ENCODE data around the gene PPP2R5A. TPM values are rescaled to one million over a fixed set of nuclear protein-coding genes. Genes with fewer than 3 reads are reported as not detected.

Gene PPP2R5A
- total RNA-seq, 2 experiments from 2014 or later: 28.0 to 36.0 TPM

DNA sequence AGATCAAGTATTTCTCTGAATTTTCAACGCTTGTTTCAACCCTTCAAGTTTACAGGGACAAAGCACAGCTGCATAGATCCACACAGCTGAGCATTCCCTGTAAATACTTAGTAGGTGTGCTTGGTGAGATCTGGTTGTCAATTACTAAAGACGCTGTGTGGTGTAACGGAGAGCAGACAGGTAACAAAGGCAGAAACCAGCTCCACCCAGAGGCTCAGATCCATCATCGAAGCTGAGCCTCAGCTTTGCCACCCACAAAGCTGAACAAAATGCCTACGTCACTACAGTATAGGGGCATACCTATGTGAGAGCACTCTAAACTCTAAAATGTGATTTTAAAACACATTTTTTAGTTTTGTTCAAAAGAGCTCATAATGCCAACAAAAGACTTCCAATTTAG is 90.8 kb downstream of the PPP2R5A start:
- no peaks in the 10 kb centered on the region for H3K4me1 ChIP-seq (ENCODE audit: insufficient read depth, low read length, poor library complexity, severe bottlenecking)
- no peaks in the 10 kb centered on the region for H3K9me2 ChIP-seq (ENCODE audit: insufficient read depth, low read length)
- ChIA-PET POLR2A (interaction anchor here (0.7 to 1.0 kb wide), 3 partner anchors 9 to 605 kb away, joined by 3 to 6 read pairs (median 3); no protein-coding TSS in a partner anchor), CTCF (ENCODE audit: unreplicated experiment) (no interaction called here)
- BruUV-seq (replicated peaks): no TSS peak
- H3K4me3 ChIP-seq (ENCODE audit: low read depth, low read length, poor library complexity, severe bottlenecking): no peak overlapping the region
- DNase-seq (ENCODE audit: low spot score): no peak
- H3K79me2 ChIP-seq (ENCODE audit: insufficient read depth, low read depth, low read length): no peaks in the 10 kb centered on the region
- H2AFZ ChIP-seq (ENCODE audit: low read length): no peak overlapping the region
- H3K27ac ChIP-seq (ENCODE audit: low read depth, low read length, poor library complexity, severe bottlenecking): no peak overlapping the region
- H3K36me3 ChIP-seq (ENCODE audit: insufficient read depth, low read length): peaks cover 94% of the 10 kb centered on the region
- no peaks in the 10 kb centered on the region for H4K20me1 ChIP-seq (ENCODE audit: insufficient read depth, low read length)
- intact Hi-C loops (cut with micrococcal nuclease; ENCODE audit: unreplicated experiment): no loop called here
- no peak overlapping the region for H3K4me2 ChIP-seq (ENCODE audit: low read length)
- peaks cover 18% of the 10 kb centered on the region; the same call in 1 of the 2 replicates for H3K9me3 ChIP-seq (ENCODE audit: low read length)
- TF ChIP-seq, protein P1, sequence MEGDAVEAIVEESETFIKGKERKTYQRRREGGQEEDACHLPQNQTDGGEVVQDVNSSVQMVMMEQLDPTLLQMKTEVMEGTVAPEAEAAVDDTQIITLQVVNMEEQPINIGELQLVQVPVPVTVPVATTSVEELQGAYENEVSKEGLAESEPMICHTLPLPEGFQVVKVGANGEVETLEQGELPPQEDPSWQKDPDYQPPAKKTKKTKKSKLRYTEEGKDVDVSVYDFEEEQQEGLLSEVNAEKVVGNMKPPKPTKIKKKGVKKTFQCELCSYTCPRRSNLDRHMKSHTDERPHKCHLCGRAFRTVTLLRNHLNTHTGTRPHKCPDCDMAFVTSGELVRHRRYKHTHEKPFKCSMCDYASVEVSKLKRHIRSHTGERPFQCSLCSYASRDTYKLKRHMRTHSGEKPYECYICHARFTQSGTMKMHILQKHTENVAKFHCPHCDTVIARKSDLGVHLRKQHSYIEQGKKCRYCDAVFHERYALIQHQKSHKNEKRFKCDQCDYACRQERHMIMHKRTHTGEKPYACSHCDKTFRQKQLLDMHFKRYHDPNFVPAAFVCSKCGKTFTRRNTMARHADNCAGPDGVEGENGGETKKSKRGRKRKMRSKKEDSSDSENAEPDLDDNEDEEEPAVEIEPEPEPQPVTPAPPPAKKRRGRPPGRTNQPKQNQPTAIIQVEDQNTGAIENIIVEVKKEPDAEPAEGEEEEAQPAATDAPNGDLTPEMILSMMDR (conservative IDR thresholded peaks at IDR 0.05; ENCODE audit: low read length): no peak
- no peak for TF ChIP-seq EZH2phosphoT487 (IDR thresholded peaks at IDR 0.05; ENCODE audit: borderline replicate concordance, low read depth, low read length)

DNA sequence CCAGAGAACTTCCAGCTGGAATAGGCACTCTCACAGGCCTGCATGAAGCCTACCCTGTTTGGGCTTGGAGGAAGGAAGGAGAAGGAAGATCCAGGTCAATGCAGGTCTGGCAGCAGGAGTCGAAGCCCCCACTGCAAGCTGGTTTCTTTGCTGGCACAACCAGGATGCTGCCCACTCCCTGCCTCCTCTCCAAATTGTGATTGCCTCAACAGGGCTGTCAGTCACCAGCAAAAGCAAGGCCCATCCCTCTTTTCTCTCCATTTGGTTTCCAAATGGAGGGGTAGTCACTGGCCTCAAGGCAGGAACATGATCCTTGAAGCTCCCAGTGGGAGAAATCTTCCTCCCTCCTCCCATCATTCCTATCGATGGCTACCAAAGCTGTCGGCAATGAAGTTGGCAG is 92.4 kb downstream of the PPP2R5A start:
- intact Hi-C loops (cut with micrococcal nuclease; ENCODE audit: unreplicated experiment): no loop called here
- no peak overlapping the region for H2AFZ ChIP-seq (ENCODE audit: low read length)
- DNase-seq (ENCODE audit: low spot score): no peak
- BruUV-seq (replicated peaks): no TSS peak
- ChIA-PET POLR2A (interaction anchor here (1.7 kb wide), 1 partner anchor 14 kb away, joined by 3 read pairs; no protein-coding TSS in a partner anchor), CTCF (ENCODE audit: unreplicated experiment) (no interaction called here)
- no peaks in the 10 kb centered on the region for H3K4me1 ChIP-seq (ENCODE audit: insufficient read depth, low read length, poor library complexity, severe bottlenecking)
- no peaks in the 10 kb centered on the region for H4K20me1 ChIP-seq (ENCODE audit: insufficient read depth, low read length)
- TF ChIP-seq, protein P1 (conservative IDR thresholded peaks at IDR 0.05; ENCODE audit: low read length): no peak
- no peak for TF ChIP-seq EZH2phosphoT487 (IDR thresholded peaks at IDR 0.05; ENCODE audit: borderline replicate concordance, low read depth, low read length)
- H3K27ac ChIP-seq (ENCODE audit: low read depth, low read length, poor library complexity, severe bottlenecking): no peak overlapping the region
- H3K36me3 ChIP-seq (ENCODE audit: insufficient read depth, low read length): peaks cover 87% of the 10 kb centered on the region
- peaks cover 10% of the 10 kb centered on the region; the same call in 1 of the 2 replicates for H3K9me3 ChIP-seq (ENCODE audit: low read length)
- no peaks in the 10 kb centered on the region for H3K9me2 ChIP-seq (ENCODE audit: insufficient read depth, low read length)
- H3K4me3 ChIP-seq (ENCODE audit: low read depth, low read length, poor library complexity, severe bottlenecking): no peak overlapping the region
- H3K4me2 ChIP-seq (ENCODE audit: low read length): no peak overlapping the region
- no peaks in the 10 kb centered on the region for H3K79me2 ChIP-seq (ENCODE audit: insufficient read depth, low read depth, low read length)

DNA sequence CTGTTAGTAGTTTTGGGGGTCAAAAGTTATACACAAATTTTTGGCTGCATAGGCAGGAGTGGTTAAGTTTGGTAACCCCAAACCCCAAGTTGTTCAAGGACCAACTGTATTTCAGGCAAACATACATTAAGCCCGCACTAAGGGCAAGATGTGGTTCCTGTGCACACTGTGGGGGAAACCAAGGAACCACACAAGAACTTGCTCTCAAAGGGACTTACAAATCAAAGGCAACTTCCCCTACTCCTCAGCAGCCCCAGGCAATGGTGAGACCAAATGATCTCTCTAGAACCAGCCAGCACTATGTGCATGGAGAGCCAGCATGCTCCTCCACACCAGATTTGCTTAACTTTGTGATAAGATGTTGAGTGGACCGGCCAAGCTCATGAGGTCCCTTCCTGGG is 94.2 kb downstream of the PPP2R5A start:
- H3K9me3 ChIP-seq (ENCODE audit: low read length): no peaks in the 10 kb centered on the region
- POLR2A ChIA-PET: no interaction called here
- no peaks in the 10 kb centered on the region for H4K20me1 ChIP-seq (ENCODE audit: insufficient read depth, low read length)
- CTCF ChIA-PET (ENCODE audit: unreplicated experiment): no interaction called here
- H3K27ac ChIP-seq (ENCODE audit: low read depth, low read length, poor library complexity, severe bottlenecking): no peak overlapping the region
- peaks cover 87% of the 10 kb centered on the region for H3K36me3 ChIP-seq (ENCODE audit: insufficient read depth, low read length)
- H3K9me2 ChIP-seq (ENCODE audit: insufficient read depth, low read length): no peaks in the 10 kb centered on the region
- intact Hi-C loops (cut with micrococcal nuclease; ENCODE audit: unreplicated experiment): no loop called here
- no TSS peak for BruUV-seq (replicated peaks)
- H3K4me2 ChIP-seq (ENCODE audit: low read length): no peak overlapping the region
- H2AFZ ChIP-seq (ENCODE audit: low read length): no peak overlapping the region
- DNase-seq (ENCODE audit: low spot score): no peak
- H3K79me2 ChIP-seq (ENCODE audit: insufficient read depth, low read depth, low read length): no peaks in the 10 kb centered on the region
- H3K4me1 ChIP-seq (ENCODE audit: insufficient read depth, low read length, poor library complexity, severe bottlenecking): no peaks in the 10 kb centered on the region
- TF ChIP-seq EZH2phosphoT487 (IDR thresholded peaks at IDR 0.05; ENCODE audit: borderline replicate concordance, low read depth, low read length): no peak
- TF ChIP-seq, protein P1 (conservative IDR thresholded peaks at IDR 0.05; ENCODE audit: low read length): no peak
- no peak overlapping the region for H3K4me3 ChIP-seq (ENCODE audit: low read depth, low read length, poor library complexity, severe bottlenecking)
